Type B pancreatic cell (in vitro differentiated cells): ENCODE results near the gene ANKRD35. TPM values are rescaled to one million over a fixed set of nuclear protein-coding genes. Genes with fewer than 3 reads are reported as not detected.

Experiments used
- microRNA-seq: library from miRNA; unstranded; fragments of <30 nt; microRNA quantifications from one replicate; pipeline ENCODE4, GENCODE V29; 2020
- total RNA-seq: library from RNA; stranded (reverse); gene quantifications from 2 replicates; pipeline ENCODE4 v1.2.1, GENCODE V29; 2021; ENCODE audit warnings: low replicate concordance

Gene ANKRD35
- total RNA-seq, 1 donor from 2014 or later = 0.56 TPM

Small RNA genes within 50 kb of the gene (microRNA-seq; reads per million reads assigned to microRNA genes)
- gene MIR6736 = not detected

Other genes starting within 250 kb of the ANKRD35 start
- 12.2 and 29.6 TPM in 2 replicates for gene PDZK1, start 178.5 kb downstream of the ANKRD35 start, total RNA-seq
- not detected in 2 replicates for gene CD160, start 166.4 kb downstream of the ANKRD35 start, total RNA-seq
- gene RNF115, start 61.8 kb downstream of the ANKRD35 start, total RNA-seq = 9.2 and 10.6 TPM in 2 replicates
- 27.6 and 28.3 TPM in 2 replicates for gene POLR3C, start 61.7 kb downstream of the ANKRD35 start, total RNA-seq
- gene NUDT17, start 40.2 kb downstream of the ANKRD35 start, total RNA-seq = 2.1 and 4.0 TPM in 2 replicates
- 18.4 and 40.0 TPM in 2 replicates for gene PIAS3, start 26.8 kb downstream of the ANKRD35 start, total RNA-seq
- 0.81 and 2.7 TPM in 2 replicates for gene ITGA10, start 24.2 kb upstream of the ANKRD35 start, total RNA-seq
- 31.2 and 32.2 TPM in 2 replicates for gene PEX11B, start 32.9 kb upstream of the ANKRD35 start, total RNA-seq
- gene RBM8A, start 41.6 kb upstream of the ANKRD35 start, total RNA-seq = 118 and 160 TPM in 2 replicates
- gene LIX1L, start 72.2 kb upstream of the ANKRD35 start, total RNA-seq = 2.4 and 24.2 TPM in 2 replicates
- 0.12 and 0.94 TPM in 2 replicates for gene ANKRD34A, start 78.7 kb upstream of the ANKRD35 start, total RNA-seq
- 8.5 and 14.1 TPM in 2 replicates for gene POLR3GL, start 78.8 kb upstream of the ANKRD35 start, total RNA-seq
- 88.8 and 96.7 TPM in 2 replicates for gene TXNIP, start 110.7 kb upstream of the ANKRD35 start, total RNA-seq
- not detected in 2 replicates for gene HJV, start 135.9 kb upstream of the ANKRD35 start, total RNA-seq